22Rv1 (cell line): Measurements from ENCODE around the gene CAMSAP1.

Experiments
- ZFX ChIP-seq: fragments of 450-650 bp; IDR thresholded peaks from 2 replicates; pipeline ENCODE4 v1.6.1; 2017; ENCODE audit warnings: antibody characterized with exemption, borderline replicate concordance
- TF ChIP-seq, protein P1 (sequence below): fragments of 450-650 bp; IDR thresholded peaks from 2 replicates; pipeline ENCODE4 v1.5.1; 2017; ENCODE audit warnings: mild to moderate bottlenecking

DNA sequence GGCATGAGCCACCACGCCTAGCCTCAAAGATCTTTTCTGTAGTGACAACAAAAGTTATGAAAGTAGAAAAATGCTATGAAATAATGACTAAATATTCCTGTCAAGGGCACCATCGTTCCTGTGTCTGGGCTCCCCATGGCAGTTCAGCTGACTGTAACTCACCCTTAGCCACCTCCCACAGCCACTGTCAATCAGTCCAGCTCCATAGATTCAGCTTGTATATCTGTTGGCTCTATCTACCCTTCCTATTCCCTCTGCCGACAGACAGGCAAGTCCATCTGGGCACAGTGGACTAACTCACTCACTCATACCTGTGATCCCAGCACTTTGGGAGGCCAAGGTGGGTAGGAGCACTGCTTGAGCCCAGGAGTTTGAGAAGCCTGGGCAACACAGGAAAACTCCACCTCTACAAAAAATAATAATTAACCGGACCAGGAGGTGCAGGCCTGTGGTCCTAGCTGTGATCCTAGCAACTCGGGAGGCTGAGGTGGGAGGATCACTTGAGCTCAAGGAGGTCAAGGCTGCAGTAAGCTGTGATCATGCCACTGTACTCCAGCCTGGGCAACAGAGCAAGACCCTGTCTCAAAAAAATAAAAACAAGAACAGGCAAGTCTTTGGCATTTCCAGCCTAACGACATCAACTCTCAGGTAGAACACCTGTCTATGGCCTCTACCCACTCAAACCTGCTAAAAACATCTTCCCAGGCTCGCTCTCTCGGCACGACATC, 6.2 kb downstream of the CAMSAP1 start:
- TF ChIP-seq, protein P1, sequence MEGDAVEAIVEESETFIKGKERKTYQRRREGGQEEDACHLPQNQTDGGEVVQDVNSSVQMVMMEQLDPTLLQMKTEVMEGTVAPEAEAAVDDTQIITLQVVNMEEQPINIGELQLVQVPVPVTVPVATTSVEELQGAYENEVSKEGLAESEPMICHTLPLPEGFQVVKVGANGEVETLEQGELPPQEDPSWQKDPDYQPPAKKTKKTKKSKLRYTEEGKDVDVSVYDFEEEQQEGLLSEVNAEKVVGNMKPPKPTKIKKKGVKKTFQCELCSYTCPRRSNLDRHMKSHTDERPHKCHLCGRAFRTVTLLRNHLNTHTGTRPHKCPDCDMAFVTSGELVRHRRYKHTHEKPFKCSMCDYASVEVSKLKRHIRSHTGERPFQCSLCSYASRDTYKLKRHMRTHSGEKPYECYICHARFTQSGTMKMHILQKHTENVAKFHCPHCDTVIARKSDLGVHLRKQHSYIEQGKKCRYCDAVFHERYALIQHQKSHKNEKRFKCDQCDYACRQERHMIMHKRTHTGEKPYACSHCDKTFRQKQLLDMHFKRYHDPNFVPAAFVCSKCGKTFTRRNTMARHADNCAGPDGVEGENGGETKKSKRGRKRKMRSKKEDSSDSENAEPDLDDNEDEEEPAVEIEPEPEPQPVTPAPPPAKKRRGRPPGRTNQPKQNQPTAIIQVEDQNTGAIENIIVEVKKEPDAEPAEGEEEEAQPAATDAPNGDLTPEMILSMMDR, result no peak
- TF ChIP-seq ZFX, result no peak
